ENCODE measurements around the gene DCTN2.
"Not testable (repeated sequence)": the region's sequence is repeated elsewhere in the genome, so short reads cannot be mapped to it uniquely, and the experiment has no call there.

Gene DCTN2

DNA sequence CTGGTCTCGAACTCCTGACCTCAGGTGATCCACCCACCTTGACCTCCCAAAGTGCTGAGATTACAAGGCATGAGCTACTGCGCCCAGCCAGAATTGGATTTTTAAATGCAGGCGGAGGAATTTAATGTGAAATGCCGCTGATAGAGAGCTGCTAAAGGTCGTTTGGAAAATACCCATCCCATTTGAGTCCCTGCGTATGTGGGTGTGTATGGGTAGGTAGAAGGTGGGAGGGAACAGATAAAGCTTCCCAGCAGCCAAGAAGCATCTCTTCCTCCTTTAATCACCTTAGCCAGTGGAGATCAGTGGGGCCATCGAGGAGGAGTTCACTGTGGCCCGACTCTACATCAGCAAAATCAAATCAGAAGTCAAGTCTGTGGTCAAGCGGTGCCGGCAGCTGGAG, 27.8 kb upstream of the DCTN2 start:
- H3K4me3 ChIP-seq (ENCODE audit: low read depth, low read length), result no peak overlapping the region
- no peak for DNase-seq
- no peaks in the 10 kb centered on the region for H3K9me3 ChIP-seq (ENCODE audit: severe bottlenecking)
- TF ChIP-seq CTCF (IDR thresholded peaks at IDR 0.05; ENCODE audit: low read depth, low read length), result no peak
- H3K36me3 ChIP-seq, result peaks cover 65% of the 10 kb centered on the region
- no peak overlapping the region for H3K27ac ChIP-seq
- no peaks in the 10 kb centered on the region for H3K27me3 ChIP-seq (ENCODE audit: insufficient read depth, low read depth, severe bottlenecking)

- TF ChIP-seq CTCF (IDR thresholded peaks at IDR 0.05; ENCODE audit: low read depth, low read length), result no peak
- H3K27me3 ChIP-seq (ENCODE audit: insufficient read depth, low read depth, severe bottlenecking), result no peaks in the 10 kb centered on the region
- no peak for DNase-seq
- peaks cover 66% of the 10 kb centered on the region for H3K36me3 ChIP-seq
- no peak overlapping the region for H3K4me3 ChIP-seq (ENCODE audit: low read depth, low read length)
- no peaks in the 10 kb centered on the region for H3K9me3 ChIP-seq (ENCODE audit: severe bottlenecking)
- no peak overlapping the region for H3K27ac ChIP-seq
These were observed 25.2 kb upstream of the DCTN2 start for GRCh38 chr12:57571926-57572762.

DNA sequence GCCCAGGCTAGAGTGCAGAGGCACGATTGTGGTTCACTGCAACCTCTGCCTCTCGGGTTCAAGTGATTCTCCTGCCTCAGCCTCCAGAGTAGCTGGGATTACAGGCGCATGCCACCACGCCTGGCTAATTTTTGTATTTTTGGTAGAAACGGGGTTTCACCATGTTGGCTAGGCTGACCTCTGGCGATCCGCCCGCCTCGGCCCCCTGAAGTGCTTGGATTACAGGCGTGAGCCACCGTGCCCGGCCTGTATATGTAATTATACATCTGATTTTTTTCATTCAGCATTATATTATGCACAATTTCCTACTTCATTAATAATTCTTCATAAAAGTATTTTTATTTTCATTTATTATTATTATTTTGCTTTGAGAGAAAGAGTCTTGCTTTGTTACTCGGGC, 23.4 kb upstream of the DCTN2 start:
- H3K27ac ChIP-seq; H3K9me3 ChIP-seq (ENCODE audit: severe bottlenecking); H3K4me3 ChIP-seq (ENCODE audit: low read depth, low read length); H3K27me3 ChIP-seq (ENCODE audit: insufficient read depth, low read depth, severe bottlenecking); DNase-seq: not testable (repeated sequence)
- peaks cover 51% of the 10 kb centered on the region for H3K36me3 ChIP-seq

- no peak overlapping the region for H3K4me3 ChIP-seq (ENCODE audit: low read depth, low read length)
- H3K9me3 ChIP-seq (ENCODE audit: severe bottlenecking), result no peaks in the 10 kb centered on the region
- H3K27ac ChIP-seq, result no peak overlapping the region
- H3K27me3 ChIP-seq (ENCODE audit: insufficient read depth, low read depth, severe bottlenecking), result no peaks in the 10 kb centered on the region
- TF ChIP-seq CTCF (IDR thresholded peaks at IDR 0.05; ENCODE audit: low read depth, low read length), result no peak
- H3K36me3 ChIP-seq, result peaks cover 48% of the 10 kb centered on the region
- DNase-seq, result no peak
These were observed 22.9 kb upstream of the DCTN2 start for GRCh38 chr12:57569858-57570257.

DNA sequence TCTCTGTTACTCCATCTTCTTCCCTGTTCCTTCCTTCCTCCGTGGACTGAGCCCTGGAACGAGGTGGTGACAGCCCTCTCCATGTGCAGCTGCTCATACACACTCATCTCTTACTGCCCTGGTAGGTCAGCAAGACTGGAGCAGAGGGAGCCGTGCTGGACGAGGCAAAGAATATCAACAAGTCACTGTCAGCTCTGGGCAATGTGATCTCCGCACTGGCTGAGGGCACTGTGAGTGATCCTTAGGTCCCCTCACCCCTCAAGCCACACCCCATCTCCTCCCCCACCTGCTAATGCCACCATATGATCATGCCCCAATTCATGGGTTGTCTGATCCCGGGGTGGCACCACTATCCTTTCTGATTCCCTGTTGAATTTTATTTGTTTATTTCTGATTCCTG, 21.8 kb upstream of the DCTN2 start:
- no peak overlapping the region for H3K27ac ChIP-seq
- peaks cover 53% of the 10 kb centered on the region for H3K36me3 ChIP-seq
- no peak for DNase-seq
- H3K4me3 ChIP-seq (ENCODE audit: low read depth, low read length), result no peak overlapping the region
- H3K27me3 ChIP-seq (ENCODE audit: insufficient read depth, low read depth, severe bottlenecking), result no peaks in the 10 kb centered on the region
- no peak for TF ChIP-seq CTCF (IDR thresholded peaks at IDR 0.05; ENCODE audit: low read depth, low read length)
- H3K9me3 ChIP-seq (ENCODE audit: severe bottlenecking), result no peaks in the 10 kb centered on the region

GRCh38 chr12:57564178-57564740, 17.3 kb upstream of the DCTN2 start:
- Histone ChIP-seq H3K27ac (no peak overlapping the region), H3K27me3 (ENCODE audit: insufficient read depth, low read depth, severe bottlenecking) (no peaks in the 10 kb centered on the region), H3K36me3 (peaks cover 29% of the 10 kb centered on the region), H3K4me3 (ENCODE audit: low read depth, low read length) (no peak overlapping the region), H3K9me3 (ENCODE audit: severe bottlenecking) (no peaks in the 10 kb centered on the region)
- TF ChIP-seq CTCF (IDR thresholded peaks at IDR 0.05; ENCODE audit: low read depth, low read length), result no peak
- no peak for DNase-seq

All from WERI-Rb-1 (cell line).